HG03558 (cell line): Measurements from ENCODE around the gene SLFN5.
A peak's percentile ranks its signal among the peaks of the same experiment; 100 is the strongest.
"Not testable (repeated sequence)": the region's sequence is repeated elsewhere in the genome, so short reads cannot be mapped to it uniquely, and the experiment has no call there.

Source experiments
- ATAC-seq: cut with Tn5 transposase; IDR thresholded peaks from one replicate; pipeline ENCODE4 v1.9.1; 2021; ENCODE audit warnings: moderate number of reproducible peaks; ENCODE audit not compliant: unreplicated experiment; ENCODE audit errors: extremely low read depth

SLFN5 gene

GRCh38 chr17:35242805-35243560 is at the start of gene SLFN5:
SLFN5 (plus strand) TSS chr17:35243072; CDS start chr17:35258691, 15,619 bp downstream.
- peak; percentile 34 for ATAC-seq

DNA sequence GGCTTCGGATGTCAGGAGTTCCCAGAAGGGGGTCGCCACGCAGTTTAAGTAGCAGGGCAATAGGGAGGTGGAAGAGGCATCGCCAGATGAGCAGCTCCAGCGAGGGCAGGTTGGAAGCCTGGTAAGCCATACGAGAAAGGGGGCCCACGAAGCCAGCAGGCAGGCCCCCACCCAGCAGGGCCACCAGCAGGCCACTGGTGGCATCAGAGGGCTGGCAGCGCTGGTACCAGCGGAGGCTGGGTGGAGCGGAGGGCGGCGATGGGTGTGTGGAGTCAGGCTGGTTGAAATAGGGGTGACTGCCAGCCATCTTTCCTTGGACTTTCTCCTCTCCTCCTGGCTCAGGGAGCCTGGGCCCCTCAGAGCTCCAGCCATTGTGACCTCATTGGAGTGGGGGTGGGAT is 48.9 kb upstream of the SLFN5 start, which contains the start of gene SLC35G3:
SLC35G3 (minus strand) TSS at position 393 of the 400 bp plus-strand sequence; CDS start at position 307, 86 bp downstream.
- ATAC-seq, result not testable (repeated sequence)

- ATAC-seq, result not testable (repeated sequence)
These were observed 47.8 kb upstream of the SLFN5 start for GRCh38 chr17:35195062-35195461.

- ATAC-seq, result not testable (repeated sequence)
These were observed 40.3 kb upstream of the SLFN5 start for GRCh38 chr17:35202582-35202981.

DNA sequence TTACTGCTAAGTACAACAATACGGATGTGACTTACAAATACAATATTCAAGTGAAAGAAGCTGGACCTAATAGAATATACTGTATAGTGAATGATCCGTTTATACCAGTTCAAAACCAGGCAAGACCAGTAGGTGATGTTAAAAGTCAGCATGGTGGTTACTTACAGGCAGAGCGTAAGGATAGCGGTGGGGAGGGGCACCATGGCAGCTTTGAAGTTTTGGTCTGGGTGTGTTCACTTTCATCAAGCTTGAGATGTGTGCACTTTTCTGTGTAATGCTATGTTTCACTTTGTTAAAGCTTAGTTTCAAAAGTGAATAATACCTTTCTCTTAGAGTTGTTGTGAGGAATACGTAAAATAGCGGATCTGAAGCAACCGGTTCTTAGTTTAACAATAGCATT is 32.1 kb upstream of the SLFN5 start:
- ATAC-seq, result no peak

- ATAC-seq, result no peak
These were observed 30.2 kb upstream of the SLFN5 start for GRCh38 chr17:35212668-35213067.

- ATAC-seq, result no peak
These were observed 29.4 kb upstream of the SLFN5 start for GRCh38 chr17:35213412-35213940.

GRCh38 chr17:35214192-35214591 is 28.7 kb upstream of the SLFN5 start:
- no peak for ATAC-seq

GRCh38 chr17:35214631-35215273 is 28.1 kb upstream of the SLFN5 start:
- no peak for ATAC-seq

DNA sequence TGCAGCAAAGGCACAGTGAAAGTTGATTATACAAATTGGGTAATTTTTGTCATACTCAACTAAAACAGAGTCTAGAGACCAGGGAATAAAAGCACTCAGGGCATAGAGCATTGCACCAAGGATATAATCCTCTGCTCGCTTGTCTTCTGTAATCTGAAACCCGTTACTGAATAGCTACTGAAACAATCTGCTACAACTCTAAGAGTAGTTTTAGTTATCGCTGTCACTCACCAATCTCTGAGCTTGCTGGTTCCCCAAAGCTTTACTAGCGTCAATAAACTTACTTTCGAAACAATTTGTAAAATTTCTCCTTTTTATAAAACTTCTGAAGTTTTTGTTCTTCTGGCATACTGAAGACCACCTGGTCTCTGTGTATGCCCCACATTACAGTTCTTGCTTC is 25.8 kb upstream of the SLFN5 start:
- ATAC-seq, result no peak

GRCh38 chr17:35218915-35219314 is 24.0 kb upstream of the SLFN5 start:
- ATAC-seq, result no peak

GRCh38 chr17:35222452-35222851 is 20.4 kb upstream of the SLFN5 start:
- no peak for ATAC-seq

GRCh38 chr17:35224436-35224835 is 18.4 kb upstream of the SLFN5 start:
- ATAC-seq, result no peak

DNA sequence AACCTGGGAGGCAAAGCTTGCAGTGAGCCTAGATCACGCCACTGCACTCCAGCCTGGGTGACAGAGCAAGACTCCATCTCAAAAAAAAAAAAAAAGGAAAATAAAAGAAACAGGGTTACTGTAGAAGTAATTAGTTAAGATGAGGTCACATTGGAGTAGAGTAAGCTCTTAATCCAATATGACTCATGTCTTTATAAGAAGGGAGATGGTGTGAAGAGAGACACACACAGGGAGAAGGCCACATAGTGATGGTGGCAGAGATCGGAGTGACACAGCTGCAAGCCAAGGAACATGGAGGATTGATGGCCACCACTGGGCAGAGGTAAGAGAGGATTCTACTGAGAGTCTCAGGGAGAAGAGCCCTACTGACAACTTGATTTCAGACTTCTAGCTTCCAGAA is 15.3 kb upstream of the SLFN5 start:
- ATAC-seq, result no peak

DNA sequence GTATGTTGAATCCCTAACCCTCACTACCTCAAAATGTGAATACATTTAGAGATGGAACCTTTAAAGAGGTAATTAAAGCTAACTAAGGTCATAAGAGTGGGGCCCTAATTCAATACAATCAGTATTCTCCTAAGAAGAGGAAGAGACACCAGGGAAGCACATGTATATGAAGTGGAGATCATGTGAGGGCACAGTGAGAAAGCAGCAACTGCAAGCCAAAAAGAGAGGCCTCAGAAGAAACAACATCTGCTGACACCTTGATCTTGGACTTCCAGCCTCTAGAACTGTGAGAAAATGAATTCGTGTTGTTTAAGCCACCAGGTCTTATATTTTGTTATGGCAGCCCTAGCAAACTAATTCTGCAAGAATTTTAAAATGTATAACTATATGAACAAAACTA is 13.2 kb upstream of the SLFN5 start:
- ATAC-seq, result no peak

- not testable (repeated sequence) for ATAC-seq
These were observed 8.6 kb upstream of the SLFN5 start for GRCh38 chr17:35234315-35234714.

DNA sequence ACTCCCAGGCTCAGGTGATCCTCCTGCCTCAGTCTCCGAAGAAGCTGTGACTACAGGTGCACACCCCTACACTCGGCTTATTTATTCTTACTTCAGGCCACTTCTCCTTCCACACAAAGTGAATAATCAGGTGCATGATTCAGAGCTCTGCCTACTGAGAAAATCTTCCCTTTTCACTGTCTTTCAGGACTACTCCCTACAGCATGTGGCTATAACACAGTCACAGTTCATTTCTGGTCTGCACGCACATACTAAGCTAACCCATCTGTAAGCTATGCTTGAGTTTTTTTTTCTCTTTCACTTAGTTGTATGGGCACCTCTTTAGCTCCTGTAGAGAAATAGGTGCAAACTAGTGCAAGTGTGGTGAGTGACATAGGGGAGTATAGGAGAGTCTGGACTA is 7.6 kb upstream of the SLFN5 start:
- no peak for ATAC-seq

DNA sequence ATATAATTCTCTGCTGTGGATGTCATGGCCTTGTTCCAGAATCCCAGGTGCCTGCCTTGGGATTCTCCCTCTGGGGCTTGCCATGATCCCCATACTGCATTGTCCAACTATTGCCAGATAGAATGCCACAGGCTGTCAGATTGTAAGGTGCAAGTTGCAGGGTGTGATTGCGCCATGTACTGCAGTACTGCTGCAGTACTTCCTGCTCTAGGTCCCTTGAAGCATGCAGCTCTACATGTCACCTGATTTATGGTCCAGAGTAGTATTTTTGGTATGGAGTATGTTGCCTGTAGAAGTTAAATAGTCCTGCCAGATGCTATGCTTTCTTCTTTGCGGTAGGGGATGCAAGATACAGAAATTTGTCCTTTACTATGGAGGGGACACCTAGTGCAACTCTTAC is 7.0 kb upstream of the SLFN5 start:
- no peak for ATAC-seq

GRCh38 chr17:35236821-35237220 is 6.1 kb upstream of the SLFN5 start:
- no peak for ATAC-seq

- no peak for ATAC-seq
These were observed 4.1 kb upstream of the SLFN5 start for GRCh38 chr17:35238821-35239220.

GRCh38 chr17:35239823-35240222 is 3.0 kb upstream of the SLFN5 start:
- no peak for ATAC-seq
